HEK293T (cell line): ENCODE measurements around the gene HDAC9.

ENCODE experiments used
- BHLHE40 ChIP-seq: fragments of 450-650 bp; IDR thresholded peaks from 2 replicates; pipeline ENCODE4 v1.6.1; 2016; ENCODE audit warnings: mild to moderate bottlenecking, moderate library complexity, borderline replicate concordance
- CTBP1 ChIP-seq: fragments of 450-650 bp; IDR thresholded peaks from 2 replicates; pipeline ENCODE4 v1.6.1; 2016; ENCODE audit warnings: borderline replicate concordance
- ELF4 ChIP-seq: fragments of 450-650 bp; IDR thresholded peaks from 2 replicates; pipeline ENCODE4 v1.6.1; 2017; ENCODE audit warnings: antibody characterized with exemption
- FOXA1 ChIP-seq: fragments of 450-650 bp; IDR thresholded peaks from 2 replicates; pipeline ENCODE4 v1.6.1; 2016; ENCODE audit warnings: mild to moderate bottlenecking
- FOXK2 ChIP-seq: fragments of 450-650 bp; IDR thresholded peaks from 2 replicates; pipeline ENCODE4 v1.6.1; 2016; ENCODE audit warnings: mild to moderate bottlenecking
- HDGF ChIP-seq: fragments of 450-650 bp; IDR thresholded peaks from 2 replicates; pipeline ENCODE4 v1.6.1; 2017; ENCODE audit warnings: antibody characterized with exemption, borderline replicate concordance
- L3MBTL2 ChIP-seq: fragments of 450-650 bp; conservative IDR thresholded peaks from 2 replicates; pipeline ENCODE4 v1.6.1; 2016; ENCODE audit warnings: mild to moderate bottlenecking
- LEF1 ChIP-seq: fragments of 450-650 bp; IDR thresholded peaks from 2 replicates; pipeline ENCODE4 v1.6.1; 2017; ENCODE audit warnings: mild to moderate bottlenecking, borderline replicate concordance
- NFRKB ChIP-seq: fragments of 450-650 bp; IDR thresholded peaks from 2 replicates; pipeline ENCODE4 v1.6.1; 2016; ENCODE audit warnings: mild to moderate bottlenecking, moderate library complexity
- SP1 ChIP-seq: fragments of 450-650 bp; IDR thresholded peaks from 2 replicates; pipeline ENCODE4 v1.6.1; 2017
- SUZ12 ChIP-seq: fragments of 450-650 bp; IDR thresholded peaks from 2 replicates; pipeline ENCODE4 v1.6.1; 2016; ENCODE audit warnings: mild to moderate bottlenecking
- TARDBP ChIP-seq: fragments of 450-650 bp; IDR thresholded peaks from 2 replicates; pipeline ENCODE4 v1.6.1; 2016
- ZNF384 ChIP-seq: fragments of 450-650 bp; IDR thresholded peaks from 2 replicates; pipeline ENCODE4 v1.6.1; 2016

- TF ChIP-seq SUZ12 (no peak), ELF4 (no peak), HDGF (no peak), FOXA1 (no peak), CTBP1 (no peak), TARDBP (no peak), NFRKB (no peak), SP1 (no peak), BHLHE40 (no peak), FOXK2 (no peak), ZNF384 (no peak), L3MBTL2 (no peak), LEF1 (no peak)
Measured at GRCh38 chr7:18900803-18901202, 405.3 kb downstream of the HDAC9 start.
